22Rv1 (cell line): ENCODE results near the gene SLIT3.

ENCODE experiments used
- H3K27ac ChIP-seq: fragments of 450-650 bp; 2 replicates; pipeline ENCODE4 v1.5.1; 2017
- ZFX ChIP-seq: fragments of 450-650 bp; IDR thresholded peaks from 2 replicates; pipeline ENCODE4 v1.6.1; 2017; ENCODE audit warnings: antibody characterized with exemption, borderline replicate concordance
- TF ChIP-seq, protein P1 (sequence below): fragments of 450-650 bp; IDR thresholded peaks from 2 replicates; pipeline ENCODE4 v1.5.1; 2017; ENCODE audit warnings: mild to moderate bottlenecking

SLIT3 gene

GRCh38 chr5:169202969-169203368 lies 98.0 kb downstream of the SLIT3 start:
- TF ChIP-seq, protein P1, sequence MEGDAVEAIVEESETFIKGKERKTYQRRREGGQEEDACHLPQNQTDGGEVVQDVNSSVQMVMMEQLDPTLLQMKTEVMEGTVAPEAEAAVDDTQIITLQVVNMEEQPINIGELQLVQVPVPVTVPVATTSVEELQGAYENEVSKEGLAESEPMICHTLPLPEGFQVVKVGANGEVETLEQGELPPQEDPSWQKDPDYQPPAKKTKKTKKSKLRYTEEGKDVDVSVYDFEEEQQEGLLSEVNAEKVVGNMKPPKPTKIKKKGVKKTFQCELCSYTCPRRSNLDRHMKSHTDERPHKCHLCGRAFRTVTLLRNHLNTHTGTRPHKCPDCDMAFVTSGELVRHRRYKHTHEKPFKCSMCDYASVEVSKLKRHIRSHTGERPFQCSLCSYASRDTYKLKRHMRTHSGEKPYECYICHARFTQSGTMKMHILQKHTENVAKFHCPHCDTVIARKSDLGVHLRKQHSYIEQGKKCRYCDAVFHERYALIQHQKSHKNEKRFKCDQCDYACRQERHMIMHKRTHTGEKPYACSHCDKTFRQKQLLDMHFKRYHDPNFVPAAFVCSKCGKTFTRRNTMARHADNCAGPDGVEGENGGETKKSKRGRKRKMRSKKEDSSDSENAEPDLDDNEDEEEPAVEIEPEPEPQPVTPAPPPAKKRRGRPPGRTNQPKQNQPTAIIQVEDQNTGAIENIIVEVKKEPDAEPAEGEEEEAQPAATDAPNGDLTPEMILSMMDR: no peak
- TF ChIP-seq ZFX: no peak
- H3K27ac ChIP-seq: no peak overlapping the region

- no peak for TF ChIP-seq ZFX
- TF ChIP-seq, protein P1: no peak
These were observed 99.3 kb downstream of the SLIT3 start for GRCh38 chr5:169201597-169201996.

DNA sequence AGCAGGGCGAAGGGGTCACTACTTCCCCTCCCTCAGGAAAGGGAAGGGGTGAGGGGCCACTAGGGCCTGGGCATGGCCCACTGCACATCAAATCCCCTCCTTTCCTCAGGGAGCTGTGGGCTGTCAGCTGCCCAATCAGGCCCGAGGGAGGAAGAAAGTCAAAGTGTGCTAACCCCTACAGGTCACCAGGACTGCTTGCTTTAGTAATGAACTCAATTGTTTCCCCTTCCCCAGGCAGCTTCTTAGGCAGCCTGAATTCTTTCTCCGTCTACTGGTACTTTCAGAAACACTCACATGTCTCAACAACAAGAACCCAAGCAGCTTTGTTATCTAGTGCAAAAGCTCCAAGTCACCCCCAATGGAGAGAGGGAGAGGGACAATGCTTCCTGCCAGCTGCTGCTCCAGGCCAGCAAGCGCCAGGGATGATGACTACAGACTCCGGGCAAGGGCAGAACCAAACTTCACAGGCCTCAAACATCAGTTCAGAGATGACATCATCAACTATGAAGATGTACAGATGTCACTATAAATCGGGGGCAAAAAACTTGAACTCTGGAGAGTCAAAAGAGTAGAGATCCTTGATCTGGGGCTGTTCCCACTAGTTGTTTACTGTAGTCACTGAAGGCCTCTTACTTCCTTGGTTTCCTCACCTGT lies 100.7 kb downstream of the SLIT3 start:
- H3K27ac ChIP-seq: no peak overlapping the region
- TF ChIP-seq, protein P1: no peak
- no peak for TF ChIP-seq ZFX

More at GRCh38 chr5:169201597-169201996, 99.3 kb downstream of the SLIT3 start:
- no peak overlapping the region for H3K27ac ChIP-seq

- no peak for TF ChIP-seq ZFX
- TF ChIP-seq, protein P1: no peak
- H3K27ac ChIP-seq: no peak overlapping the region
These were observed 103.6 kb downstream of the SLIT3 start for GRCh38 chr5:169197343-169197742.

GRCh38 chr5:169196059-169196458 lies 104.9 kb downstream of the SLIT3 start:
- no peak overlapping the region for H3K27ac ChIP-seq
- TF ChIP-seq, protein P1: no peak
- TF ChIP-seq ZFX: no peak

GRCh38 chr5:169195601-169196000 lies 105.3 kb downstream of the SLIT3 start:
- no peak for TF ChIP-seq ZFX
- TF ChIP-seq, protein P1: no peak
- no peak overlapping the region for H3K27ac ChIP-seq

DNA sequence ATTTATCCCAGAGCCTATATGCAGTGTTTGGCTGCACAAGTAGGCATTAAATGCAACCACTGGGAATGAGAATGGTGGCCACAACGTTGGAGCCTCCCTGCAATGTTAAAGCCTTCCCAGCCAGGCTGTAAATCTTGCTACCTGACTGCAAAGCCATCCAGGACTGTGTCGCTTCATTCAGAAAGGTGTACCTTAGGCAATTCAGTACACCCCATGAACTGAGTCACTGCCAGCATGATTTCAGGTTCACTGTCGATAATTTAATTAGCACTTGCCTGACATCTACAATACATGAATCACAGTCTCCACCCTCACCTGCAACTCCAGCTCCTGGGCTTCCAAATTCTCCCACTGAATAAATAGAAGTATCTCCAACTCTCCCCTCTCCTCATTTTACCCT lies 108.4 kb downstream of the SLIT3 start:
- TF ChIP-seq, protein P1: no peak
- no peak for TF ChIP-seq ZFX
- no peak overlapping the region for H3K27ac ChIP-seq
